Measurements from ENCODE around the gene NFU1. TPM values are rescaled to one million over a fixed set of nuclear protein-coding genes. Genes with fewer than 3 reads are reported as not detected.

NFU1 gene
- total and polyA plus RNA-seq, 8 donors: 16.0 to 40.6 (median 20.0) TPM

DNA sequence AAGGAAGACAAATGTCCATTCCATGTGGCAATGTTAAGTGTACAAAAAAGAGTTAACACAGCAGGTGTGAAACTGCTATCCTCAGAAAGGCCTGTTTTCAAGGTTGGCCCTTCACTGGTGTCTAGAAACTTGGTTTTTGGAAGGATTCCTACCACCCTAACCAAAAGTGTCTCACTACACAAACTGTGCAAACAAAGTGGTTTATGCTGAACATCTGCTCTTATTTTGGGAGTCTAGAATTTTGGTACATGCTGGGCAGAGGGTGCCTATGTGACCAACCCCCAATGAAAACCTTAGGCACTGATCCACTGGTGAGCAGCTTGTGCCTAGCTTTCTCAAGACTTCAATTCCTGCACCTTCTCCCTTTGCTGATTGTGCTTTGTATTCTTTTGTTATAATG, 64.5 kb downstream of the NFU1 start:
- Histone ChIP-seq H3K4me3 (no peak overlapping the region), H3K36me3 (peaks cover 7 to 38% (median 20%) of the 10 kb centered on the region in 3 donors), H3K27ac (no peak overlapping the region), H3K9me3 (no peaks in the 10 kb centered on the region), H3K4me1 (peaks cover 3 to 16% (median 16%) of the 10 kb centered on the region in 3 donors), H3K27me3 (no peaks in the 10 kb centered on the region)
- no peak for DNase-seq
- TF ChIP-seq, protein P1, sequence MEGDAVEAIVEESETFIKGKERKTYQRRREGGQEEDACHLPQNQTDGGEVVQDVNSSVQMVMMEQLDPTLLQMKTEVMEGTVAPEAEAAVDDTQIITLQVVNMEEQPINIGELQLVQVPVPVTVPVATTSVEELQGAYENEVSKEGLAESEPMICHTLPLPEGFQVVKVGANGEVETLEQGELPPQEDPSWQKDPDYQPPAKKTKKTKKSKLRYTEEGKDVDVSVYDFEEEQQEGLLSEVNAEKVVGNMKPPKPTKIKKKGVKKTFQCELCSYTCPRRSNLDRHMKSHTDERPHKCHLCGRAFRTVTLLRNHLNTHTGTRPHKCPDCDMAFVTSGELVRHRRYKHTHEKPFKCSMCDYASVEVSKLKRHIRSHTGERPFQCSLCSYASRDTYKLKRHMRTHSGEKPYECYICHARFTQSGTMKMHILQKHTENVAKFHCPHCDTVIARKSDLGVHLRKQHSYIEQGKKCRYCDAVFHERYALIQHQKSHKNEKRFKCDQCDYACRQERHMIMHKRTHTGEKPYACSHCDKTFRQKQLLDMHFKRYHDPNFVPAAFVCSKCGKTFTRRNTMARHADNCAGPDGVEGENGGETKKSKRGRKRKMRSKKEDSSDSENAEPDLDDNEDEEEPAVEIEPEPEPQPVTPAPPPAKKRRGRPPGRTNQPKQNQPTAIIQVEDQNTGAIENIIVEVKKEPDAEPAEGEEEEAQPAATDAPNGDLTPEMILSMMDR (IDR thresholded peaks at IDR 0.05): no peak
- intact Hi-C loops (cut with DNase I): no loop called here
- ATAC-seq: no peak
- FAIRE-seq: no peak

DNA sequence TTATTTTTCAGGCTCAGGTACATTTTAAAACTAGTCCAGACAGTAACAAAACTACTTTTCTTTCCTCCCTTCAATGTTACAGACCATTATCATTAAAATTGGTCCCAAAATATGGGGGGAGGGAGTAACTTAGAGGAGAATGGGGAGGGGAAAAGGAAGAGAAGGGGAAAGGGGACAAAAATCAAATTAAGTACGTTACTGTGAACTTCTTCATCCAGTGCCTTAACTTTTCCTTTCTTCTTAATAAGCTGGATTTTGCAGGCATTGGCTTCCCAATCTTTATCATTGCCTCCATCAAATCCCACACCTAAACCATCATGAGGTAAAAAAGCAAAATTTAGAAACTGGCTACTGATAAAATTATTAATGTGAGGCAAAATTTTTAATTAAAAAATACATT, 67.4 kb downstream of the NFU1 start:
- DNase-seq (no peak), FAIRE-seq (no peak), ATAC-seq (no peak)
- intact Hi-C loops (cut with DNase I): no loop called here
- Histone ChIP-seq H3K27me3 (no peaks in the 10 kb centered on the region), H3K9me3 (no peaks in the 10 kb centered on the region), H3K36me3 (peaks cover 7 to 56% (median 26%) of the 10 kb centered on the region in 3 donors), H3K27ac (no peak overlapping the region), H3K4me1 (peaks cover 0 to 3% (median 3%) of the 10 kb centered on the region in 3 donors), H3K4me3 (no peak overlapping the region)
- WGBS, 2 donors: 92 to 95% methylated on average over 1 of the region's 1 CpG
- TF ChIP-seq, protein P1 (IDR thresholded peaks at IDR 0.05): no peak

DNA sequence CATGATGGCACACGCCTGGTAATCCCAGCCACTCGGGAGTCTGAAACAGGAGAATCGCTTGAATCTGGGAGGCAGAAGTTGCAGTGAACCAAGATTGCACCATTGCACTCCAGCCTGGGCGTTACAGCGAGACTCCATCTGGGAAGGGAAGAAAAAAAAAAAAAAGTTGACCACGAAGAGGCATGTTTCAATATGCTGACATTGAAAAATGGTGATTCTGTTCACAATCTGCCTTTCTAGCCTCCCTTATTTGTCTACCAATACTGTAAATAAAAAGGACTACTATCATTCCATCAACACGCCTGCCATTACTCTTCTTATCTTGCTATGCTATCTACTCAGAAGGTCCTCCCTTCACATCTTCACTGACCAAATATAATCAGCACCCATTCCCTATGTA, 68.6 kb downstream of the NFU1 start:
- no peaks in the 10 kb centered on the region for H3K27me3 ChIP-seq
- no peak overlapping the region for H3K4me3 ChIP-seq
- H3K27ac ChIP-seq: no peak overlapping the region
- FAIRE-seq: no peak
- WGBS, 2 donors: 93 to 99% methylated on average over 7 of the region's 7 CpGs
- TF ChIP-seq, protein P1 (IDR thresholded peaks at IDR 0.05): no peak
- peaks cover 9 to 58% (median 26%) of the 10 kb centered on the region in 3 donors for H3K36me3 ChIP-seq
- H3K4me1 ChIP-seq: no peaks in the 10 kb centered on the region
- no peak for ATAC-seq
- H3K9me3 ChIP-seq: no peaks in the 10 kb centered on the region
- DNase-seq: no peak
- intact Hi-C loops (cut with DNase I): no loop called here

DNA sequence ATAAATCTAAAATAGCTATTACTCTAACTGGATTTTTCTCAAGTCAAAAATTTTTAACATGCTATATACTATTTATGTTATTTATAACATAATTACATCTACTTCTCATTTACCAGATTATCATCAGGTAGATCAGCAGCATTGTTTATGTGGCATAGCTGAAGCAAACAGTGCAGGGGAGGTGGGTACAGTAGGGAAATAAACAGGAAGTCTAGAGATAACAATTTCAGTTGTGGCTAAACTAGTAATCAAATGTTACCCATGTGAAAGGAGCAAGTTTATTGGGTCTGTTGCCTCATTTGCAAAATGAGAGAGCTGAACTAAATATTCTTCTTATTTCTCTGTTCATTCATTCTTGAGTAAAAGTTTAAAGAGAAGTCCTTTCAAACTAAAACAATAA, 77.9 kb downstream of the NFU1 start:
- H3K36me3 ChIP-seq: peaks cover 10 to 90% (median 24%) of the 10 kb centered on the region in 3 donors
- DNase-seq (no peak), FAIRE-seq (no peak), ATAC-seq (no peak)
- no peaks in the 10 kb centered on the region for H3K9me3 ChIP-seq
- no peaks in the 10 kb centered on the region for H3K27me3 ChIP-seq
- H3K27ac ChIP-seq: no peak overlapping the region
- intact Hi-C loops (cut with DNase I): no loop called here
- no peaks in the 10 kb centered on the region for H3K4me1 ChIP-seq
- H3K4me3 ChIP-seq: no peak overlapping the region
- TF ChIP-seq, protein P1 (IDR thresholded peaks at IDR 0.05): no peak

DNA sequence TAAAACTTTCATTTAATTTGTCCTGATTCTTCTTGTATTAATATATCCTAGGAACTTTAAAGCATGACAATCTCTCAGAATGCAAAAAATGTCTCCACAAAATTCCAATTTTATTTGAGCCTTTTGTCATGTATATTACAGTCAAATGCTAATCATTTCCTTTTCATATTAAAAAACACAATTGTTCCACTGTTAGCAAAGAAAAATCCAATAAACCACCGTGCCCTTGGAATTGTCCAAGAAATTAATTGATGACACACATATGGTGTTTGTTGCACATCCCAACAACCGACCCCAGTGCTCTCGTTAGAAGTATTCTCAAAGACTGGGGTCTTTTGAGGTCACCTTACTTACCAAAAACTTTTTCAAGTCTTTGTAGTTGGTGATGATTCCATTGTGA, 78.3 kb downstream of the NFU1 start:
- no peak overlapping the region for H3K27ac ChIP-seq
- TF ChIP-seq, protein P1 (IDR thresholded peaks at IDR 0.05): no peak
- intact Hi-C loops (cut with DNase I): no loop called here
- no peaks in the 10 kb centered on the region for H3K4me1 ChIP-seq
- 72 to 79% methylated on average over 3 of the region's 3 CpGs for WGBS, 2 donors
- no peak overlapping the region for H3K4me3 ChIP-seq
- no peak for DNase-seq
- H3K36me3 ChIP-seq: peaks cover 10 to 93% (median 24%) of the 10 kb centered on the region in 3 donors
- FAIRE-seq: no peak
- no peaks in the 10 kb centered on the region for H3K27me3 ChIP-seq
- H3K9me3 ChIP-seq: no peaks in the 10 kb centered on the region
- no peak for ATAC-seq
